KBM-7 (cell line): Measurements from ENCODE around the gene PTOV1.

Experiments used
- DNase-seq: peaks from one replicate; pipeline ENCODE4 v3.0.0-alpha.2; 2015
- in situ Hi-C: fragments of 300-500 bp; cut with MboI; formaldehyde crosslinking; loops from 2 replicates; pipeline ENCODE4 v1.14.3; 2020; ENCODE audit warnings: low sequenced_read_pairs, low pct_unique_long_range_greater_than_20kb, mixed read lengths

Gene PTOV1

GRCh38 chr19:49850487-49851342 lies at the start of gene PTOV1:
Gene PTOV1, plus strand, starts transcription at chr19:49851159.
- peak; percentile 92 for DNase-seq
- in situ Hi-C loops, result no loop called here

GRCh38 chr19:49801401-49801888 lies 49.5 kb upstream of the PTOV1 start:
- no peak for DNase-seq
- in situ Hi-C loops, result no loop called here

- in situ Hi-C loops, result no loop called here
- no peak for DNase-seq
These were observed 48.8 kb upstream of the PTOV1 start for GRCh38 chr19:49801966-49802661.

- in situ Hi-C loops, result no loop called here
- no peak for DNase-seq
These were observed 48.0 kb upstream of the PTOV1 start for GRCh38 chr19:49802836-49803528.

GRCh38 chr19:49803529-49803856 lies 47.5 kb upstream of the PTOV1 start:
- in situ Hi-C loops, result no loop called here
- no peak for DNase-seq

GRCh38 chr19:49805822-49806619 lies 44.9 kb upstream of the PTOV1 start:
- in situ Hi-C loops, result no loop called here
- no peak for DNase-seq

GRCh38 chr19:49806620-49806959 lies 44.4 kb upstream of the PTOV1 start:
- DNase-seq, result no peak
- in situ Hi-C loops, result no loop called here

GRCh38 chr19:49807058-49807903 lies 43.7 kb upstream of the PTOV1 start:
- DNase-seq, result peak; percentile 73
- in situ Hi-C loops, result no loop called here

GRCh38 chr19:49807904-49808675 lies 42.9 kb upstream of the PTOV1 start:
- in situ Hi-C loops, result no loop called here
- no peak for DNase-seq

GRCh38 chr19:49808711-49809159 lies 42.2 kb upstream of the PTOV1 start:
- in situ Hi-C loops, result no loop called here

GRCh38 chr19:49809160-49809940 lies 41.6 kb upstream of the PTOV1 start:
- in situ Hi-C loops, result no loop called here
- no peak for DNase-seq

More at GRCh38 chr19:49808711-49809159, 42.2 kb upstream of the PTOV1 start:
- DNase-seq, result no peak

- in situ Hi-C loops, result no loop called here
- no peak for DNase-seq
These were observed 41.0 kb upstream of the PTOV1 start for GRCh38 chr19:49809941-49810389.

- no peak for DNase-seq
These were observed 39.6 kb upstream of the PTOV1 start for GRCh38 chr19:49811328-49811727.

GRCh38 chr19:49812452-49812996 lies 38.4 kb upstream of the PTOV1 start:
- DNase-seq, result no peak
- in situ Hi-C loops, result no loop called here

More at GRCh38 chr19:49811328-49811727, 39.6 kb upstream of the PTOV1 start:
- in situ Hi-C loops, result no loop called here

GRCh38 chr19:49812997-49813861 lies 37.7 kb upstream of the PTOV1 start, which contains the start of gene FUZ:
Gene FUZ, minus strand, starts transcription at chr19:49813292. Its CDS starts 186 bp downstream, at chr19:49813106.
- DNase-seq, result peak; percentile 96
- in situ Hi-C loops, result no loop called here
